ENCODE data around the gene ZSWIM6. TPM values are rescaled to one million over a fixed set of nuclear protein-coding genes. Genes with fewer than 3 reads are reported as not detected.

ZSWIM6 gene
- total RNA-seq, 6 experiments from 2014 or later, result 2.8 to 7.2 (median 4.1) TPM

- TF ChIP-seq POLR2A (IDR thresholded peaks at IDR 0.05) (no peak), CTCF (IDR thresholded peaks at IDR 0.05) (no peak)
- DNase-seq (no peak), ATAC-seq (no peak)
- Histone ChIP-seq H3K4me3 (no peak overlapping the region), H3K36me3 (no peaks in the 10 kb centered on the region), H3K4me1 (peaks cover 0 to 40% (median 8%) of the 10 kb centered on the region in 4 donors), H3K9me3 (no peaks in the 10 kb centered on the region), H3K27ac (no peak overlapping the region), H3K27me3 (no peaks in the 10 kb centered on the region)
- intact Hi-C loops (cut with DNase I), result no loop called here
- 100% methylated on average over 1 of the region's 1 CpG for WGBS (ENCODE audit: insufficient coverage, low coverage, low lambda C conversion rate, missing lambda C conversion rate)
These were observed 133.4 kb downstream of the ZSWIM6 start for GRCh38 chr5:61465496-61465895.

GRCh38 chr5:61466017-61466416 is 134.0 kb downstream of the ZSWIM6 start:
- intact Hi-C loops (cut with DNase I), result no loop called here

GRCh38 chr5:61467766-61468482 is 135.9 kb downstream of the ZSWIM6 start:
- TF ChIP-seq CTCF (IDR thresholded peaks at IDR 0.05), result no peak
- no peak for TF ChIP-seq POLR2A (IDR thresholded peaks at IDR 0.05)
- Histone ChIP-seq H3K36me3 (no peaks in the 10 kb centered on the region), H3K27me3 (no peaks in the 10 kb centered on the region), H3K27ac (no peak overlapping the region), H3K4me1 (peaks cover 0 to 46% (median 8%) of the 10 kb centered on the region in 4 donors), H3K4me3 (no peak overlapping the region), H3K9me3 (no peaks in the 10 kb centered on the region)
- 14% methylated on average over 2 of the region's 2 CpGs for WGBS (ENCODE audit: insufficient coverage, low coverage, low lambda C conversion rate, missing lambda C conversion rate)
- intact Hi-C loops (cut with DNase I), result no loop called here
- no peak for ATAC-seq
- DNase-seq, result no peak

More at GRCh38 chr5:61466017-61466416, 134.0 kb downstream of the ZSWIM6 start:
- H3K27me3 ChIP-seq, result no peaks in the 10 kb centered on the region
- H3K27ac ChIP-seq, result peak overlapping the region in 1 of 3 donors; percentile 5
- ATAC-seq (peak; percentile 29 to 70 (median 54)), DNase-seq (no peak)
- H3K4me1 ChIP-seq, result peaks cover 0 to 40% (median 8%) of the 10 kb centered on the region in 4 donors
- WGBS (ENCODE audit: insufficient coverage, low coverage, low lambda C conversion rate, missing lambda C conversion rate), result 24% methylated on average over 1 of the region's 1 CpG
- TF ChIP-seq CTCF (IDR thresholded peaks at IDR 0.05), result no peak
- H3K4me3 ChIP-seq, result no peak overlapping the region
- no peaks in the 10 kb centered on the region for H3K36me3 ChIP-seq
- H3K9me3 ChIP-seq, result no peaks in the 10 kb centered on the region

GRCh38 chr5:61468483-61468865 is 136.4 kb downstream of the ZSWIM6 start:
- Histone ChIP-seq H3K4me1 (peaks cover 0 to 47% (median 8%) of the 10 kb centered on the region in 4 donors), H3K4me3 (no peak overlapping the region), H3K27me3 (no peaks in the 10 kb centered on the region), H3K9me3 (no peaks in the 10 kb centered on the region), H3K27ac (no peak overlapping the region), H3K36me3 (no peaks in the 10 kb centered on the region)
- WGBS (ENCODE audit: insufficient coverage, low coverage, low lambda C conversion rate, missing lambda C conversion rate), result 65% methylated on average over 2 of the region's 2 CpGs
- intact Hi-C loops (cut with DNase I), result no loop called here
- ATAC-seq (no peak), DNase-seq (no peak)
- TF ChIP-seq POLR2A (IDR thresholded peaks at IDR 0.05) (no peak), CTCF (IDR thresholded peaks at IDR 0.05) (no peak)
